ENCODE measurements around the gene ARFRP1. TPM values are rescaled to one million over a fixed set of nuclear protein-coding genes. Genes with fewer than 3 reads are reported as not detected.
A peak's percentile ranks its signal among the peaks of the same experiment; 100 is the strongest.

Gene ARFRP1
- total and polyA plus RNA-seq, 2 of the 13 experiments (the other 11 are each of a cell fraction or from before 2014, with no cell fraction given), result 32.0 to 51.1 TPM

DNA sequence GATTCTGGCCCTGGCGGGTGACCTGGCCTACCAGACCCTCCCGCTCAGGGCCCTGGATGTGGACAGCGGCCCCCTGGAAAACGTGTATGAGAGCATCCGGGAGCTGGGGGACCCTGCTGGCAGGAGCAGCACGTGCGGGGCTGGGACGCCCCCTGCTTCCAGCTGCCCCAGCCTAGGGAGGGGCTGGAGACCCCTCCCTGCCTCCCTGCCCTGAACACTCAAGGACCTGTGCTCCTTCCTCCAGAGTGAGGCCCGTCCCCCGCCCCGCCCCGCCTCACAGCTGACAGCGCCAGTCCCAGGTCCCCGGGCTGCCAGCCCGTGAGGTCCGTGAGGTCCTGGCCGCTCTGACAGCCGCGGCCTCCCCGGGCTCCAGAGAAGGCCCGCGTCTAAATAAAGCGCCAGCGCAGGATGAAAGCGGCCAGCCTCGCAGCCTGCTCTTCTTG lies 30.9 kb upstream of the ARFRP1 start (continued):
- TF ChIP-seq ZNF605 (CRISPR knock-in tag; IDR thresholded peaks at IDR 0.05), result peak; percentile 93
- TF ChIP-seq ZNF431 (CRISPR knock-in tag; IDR thresholded peaks at IDR 0.05; ENCODE audit: borderline replicate concordance, low read depth), result 0 out of 2 replicates have a peak, but pooled peaks have one; percentile 1
- no peak for TF ChIP-seq RELA (CRISPR knock-in tag; IDR thresholded peaks at IDR 0.05)
- TF ChIP-seq, protein P1, sequence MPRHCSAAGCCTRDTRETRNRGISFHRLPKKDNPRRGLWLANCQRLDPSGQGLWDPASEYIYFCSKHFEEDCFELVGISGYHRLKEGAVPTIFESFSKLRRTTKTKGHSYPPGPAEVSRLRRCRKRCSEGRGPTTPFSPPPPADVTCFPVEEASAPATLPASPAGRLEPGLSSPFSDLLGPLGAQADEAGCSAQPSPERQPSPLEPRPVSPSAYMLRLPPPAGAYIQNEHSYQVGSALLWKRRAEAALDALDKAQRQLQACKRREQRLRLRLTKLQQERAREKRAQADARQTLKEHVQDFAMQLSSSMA (CRISPR knock-in tag; IDR thresholded peaks at IDR 0.05), result peak; percentile 56; the same call in 1 of the 2 replicates
- TF ChIP-seq HOXD1 (CRISPR knock-in tag; IDR thresholded peaks at IDR 0.05), result no peak
- peak; percentile 87 for TF ChIP-seq RBFOX2 (IDR thresholded peaks at IDR 0.05; ENCODE audit: low read depth, low read length)
- peak; percentile 40; the same call in 1 of the 2 replicates for TF ChIP-seq ZFP37 (CRISPR knock-in tag; IDR thresholded peaks at IDR 0.05; ENCODE audit: borderline replicate concordance)
- TF ChIP-seq DR1 (CRISPR knock-in tag; IDR thresholded peaks at IDR 0.05), result no peak
- TF ChIP-seq MTF2 (CRISPR knock-in tag; IDR thresholded peaks at IDR 0.05; ENCODE audit: borderline replicate concordance), result 0 out of 2 replicates have a peak, but pooled peaks have one; percentile 70
- TF ChIP-seq, protein P2, sequence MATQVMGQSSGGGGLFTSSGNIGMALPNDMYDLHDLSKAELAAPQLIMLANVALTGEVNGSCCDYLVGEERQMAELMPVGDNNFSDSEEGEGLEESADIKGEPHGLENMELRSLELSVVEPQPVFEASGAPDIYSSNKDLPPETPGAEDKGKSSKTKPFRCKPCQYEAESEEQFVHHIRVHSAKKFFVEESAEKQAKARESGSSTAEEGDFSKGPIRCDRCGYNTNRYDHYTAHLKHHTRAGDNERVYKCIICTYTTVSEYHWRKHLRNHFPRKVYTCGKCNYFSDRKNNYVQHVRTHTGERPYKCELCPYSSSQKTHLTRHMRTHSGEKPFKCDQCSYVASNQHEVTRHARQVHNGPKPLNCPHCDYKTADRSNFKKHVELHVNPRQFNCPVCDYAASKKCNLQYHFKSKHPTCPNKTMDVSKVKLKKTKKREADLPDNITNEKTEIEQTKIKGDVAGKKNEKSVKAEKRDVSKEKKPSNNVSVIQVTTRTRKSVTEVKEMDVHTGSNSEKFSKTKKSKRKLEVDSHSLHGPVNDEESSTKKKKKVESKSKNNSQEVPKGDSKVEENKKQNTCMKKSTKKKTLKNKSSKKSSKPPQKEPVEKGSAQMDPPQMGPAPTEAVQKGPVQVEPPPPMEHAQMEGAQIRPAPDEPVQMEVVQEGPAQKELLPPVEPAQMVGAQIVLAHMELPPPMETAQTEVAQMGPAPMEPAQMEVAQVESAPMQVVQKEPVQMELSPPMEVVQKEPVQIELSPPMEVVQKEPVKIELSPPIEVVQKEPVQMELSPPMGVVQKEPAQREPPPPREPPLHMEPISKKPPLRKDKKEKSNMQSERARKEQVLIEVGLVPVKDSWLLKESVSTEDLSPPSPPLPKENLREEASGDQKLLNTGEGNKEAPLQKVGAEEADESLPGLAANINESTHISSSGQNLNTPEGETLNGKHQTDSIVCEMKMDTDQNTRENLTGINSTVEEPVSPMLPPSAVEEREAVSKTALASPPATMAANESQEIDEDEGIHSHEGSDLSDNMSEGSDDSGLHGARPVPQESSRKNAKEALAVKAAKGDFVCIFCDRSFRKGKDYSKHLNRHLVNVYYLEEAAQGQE (IDR thresholded peaks at IDR 0.05; ENCODE audit: borderline replicate concordance in 1 of 2, low read depth in 1 of 2, low read length in 2 of 2), result no peak
- peak; percentile 55; the same call in 1 of the 2 replicates for TF ChIP-seq ZNF329 (CRISPR knock-in tag; IDR thresholded peaks at IDR 0.05; ENCODE audit: low read depth)
- TF ChIP-seq ZNF781 (CRISPR knock-in tag; IDR thresholded peaks at IDR 0.05; ENCODE audit: borderline replicate concordance, not compliant biosample characterization), result peak; percentile 51
- peak; percentile 13; the same call in 1 of the 2 replicates for TF ChIP-seq RCOR2 (CRISPR knock-in tag; IDR thresholded peaks at IDR 0.05)
- TF ChIP-seq, protein P3, sequence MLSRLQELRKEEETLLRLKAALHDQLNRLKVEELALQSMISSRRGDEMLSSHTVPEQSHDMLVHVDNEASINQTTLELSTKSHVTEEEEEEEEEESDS (CRISPR knock-in tag; IDR thresholded peaks at IDR 0.05; ENCODE audit: borderline replicate concordance), result 0 out of 2 replicates have a peak, but pooled peaks have one; percentile 28
- TF ChIP-seq, protein P4, sequence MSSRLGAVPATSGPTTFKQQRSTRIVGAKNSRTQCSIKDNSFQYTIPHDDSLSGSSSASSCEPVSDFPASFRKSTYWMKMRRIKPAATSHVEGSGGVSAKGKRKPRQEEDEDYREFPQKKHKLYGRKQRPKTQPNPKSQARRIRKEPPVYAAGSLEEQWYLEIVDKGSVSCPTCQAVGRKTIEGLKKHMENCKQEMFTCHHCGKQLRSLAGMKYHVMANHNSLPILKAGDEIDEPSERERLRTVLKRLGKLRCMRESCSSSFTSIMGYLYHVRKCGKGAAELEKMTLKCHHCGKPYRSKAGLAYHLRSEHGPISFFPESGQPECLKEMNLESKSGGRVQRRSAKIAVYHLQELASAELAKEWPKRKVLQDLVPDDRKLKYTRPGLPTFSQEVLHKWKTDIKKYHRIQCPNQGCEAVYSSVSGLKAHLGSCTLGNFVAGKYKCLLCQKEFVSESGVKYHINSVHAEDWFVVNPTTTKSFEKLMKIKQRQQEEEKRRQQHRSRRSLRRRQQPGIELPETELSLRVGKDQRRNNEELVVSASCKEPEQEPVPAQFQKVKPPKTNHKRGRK (CRISPR knock-in tag; IDR thresholded peaks at IDR 0.05), result peak; percentile 60; the same call in 1 of the 2 replicates
- TF ChIP-seq, protein P5, sequence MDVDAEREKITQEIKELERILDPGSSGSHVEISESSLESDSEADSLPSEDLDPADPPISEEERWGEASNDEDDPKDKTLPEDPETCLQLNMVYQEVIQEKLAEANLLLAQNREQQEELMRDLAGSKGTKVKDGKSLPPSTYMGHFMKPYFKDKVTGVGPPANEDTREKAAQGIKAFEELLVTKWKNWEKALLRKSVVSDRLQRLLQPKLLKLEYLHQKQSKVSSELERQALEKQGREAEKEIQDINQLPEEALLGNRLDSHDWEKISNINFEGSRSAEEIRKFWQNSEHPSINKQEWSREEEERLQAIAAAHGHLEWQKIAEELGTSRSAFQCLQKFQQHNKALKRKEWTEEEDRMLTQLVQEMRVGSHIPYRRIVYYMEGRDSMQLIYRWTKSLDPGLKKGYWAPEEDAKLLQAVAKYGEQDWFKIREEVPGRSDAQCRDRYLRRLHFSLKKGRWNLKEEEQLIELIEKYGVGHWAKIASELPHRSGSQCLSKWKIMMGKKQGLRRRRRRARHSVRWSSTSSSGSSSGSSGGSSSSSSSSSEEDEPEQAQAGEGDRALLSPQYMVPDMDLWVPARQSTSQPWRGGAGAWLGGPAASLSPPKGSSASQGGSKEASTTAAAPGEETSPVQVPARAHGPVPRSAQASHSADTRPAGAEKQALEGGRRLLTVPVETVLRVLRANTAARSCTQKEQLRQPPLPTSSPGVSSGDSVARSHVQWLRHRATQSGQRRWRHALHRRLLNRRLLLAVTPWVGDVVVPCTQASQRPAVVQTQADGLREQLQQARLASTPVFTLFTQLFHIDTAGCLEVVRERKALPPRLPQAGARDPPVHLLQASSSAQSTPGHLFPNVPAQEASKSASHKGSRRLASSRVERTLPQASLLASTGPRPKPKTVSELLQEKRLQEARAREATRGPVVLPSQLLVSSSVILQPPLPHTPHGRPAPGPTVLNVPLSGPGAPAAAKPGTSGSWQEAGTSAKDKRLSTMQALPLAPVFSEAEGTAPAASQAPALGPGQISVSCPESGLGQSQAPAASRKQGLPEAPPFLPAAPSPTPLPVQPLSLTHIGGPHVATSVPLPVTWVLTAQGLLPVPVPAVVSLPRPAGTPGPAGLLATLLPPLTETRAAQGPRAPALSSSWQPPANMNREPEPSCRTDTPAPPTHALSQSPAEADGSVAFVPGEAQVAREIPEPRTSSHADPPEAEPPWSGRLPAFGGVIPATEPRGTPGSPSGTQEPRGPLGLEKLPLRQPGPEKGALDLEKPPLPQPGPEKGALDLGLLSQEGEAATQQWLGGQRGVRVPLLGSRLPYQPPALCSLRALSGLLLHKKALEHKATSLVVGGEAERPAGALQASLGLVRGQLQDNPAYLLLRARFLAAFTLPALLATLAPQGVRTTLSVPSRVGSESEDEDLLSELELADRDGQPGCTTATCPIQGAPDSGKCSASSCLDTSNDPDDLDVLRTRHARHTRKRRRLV (CRISPR knock-in tag; IDR thresholded peaks at IDR 0.05), result peak; percentile 61; the same call in 1 of the 2 replicates
- TF ChIP-seq EHMT2 (IDR thresholded peaks at IDR 0.05; ENCODE audit: borderline replicate concordance, low read depth, low read length), result no peak
